CD14-positive monocyte (primary cell): ENCODE data around the gene POP4. TPM values are rescaled to one million over a fixed set of nuclear protein-coding genes. Genes with fewer than 3 reads are reported as not detected.
A peak's percentile ranks its signal among the peaks of the same experiment; 100 is the strongest.

Experiments used
- DNase-seq, 3 donors: peaks; one replicate each; pipeline ENCODE4 v3.0.0-alpha.2; 2011 to 2022
- H2AFZ ChIP-seq: 2 replicates; pipeline ENCODE4 v1.6.0; 2012; ENCODE audit warnings: mild to moderate bottlenecking, low read depth, low read length, inconsistent platforms; ENCODE audit not compliant: insufficient read depth, poor library complexity, severe bottlenecking
- H3K27ac ChIP-seq, 2 donors: 1 replicate in 1 of 2; 2 replicates in 1 of 2; pipeline ENCODE4 v1.5.1; 2012 to 2013; ENCODE audit warnings: low read length in 2 of 2, control low read depth in 1 of 2, inconsistent platforms in 1 of 2, low read depth in 1 of 2, mild to moderate bottlenecking in 1 of 2
- H3K27me3 ChIP-seq, 2 donors: one replicate each; pipeline versions ENCODE4 v1.6.0 to v1.6.1; 2011 to 2013; ENCODE audit warnings: low read length in 2 of 2; ENCODE audit not compliant: control insufficient read depth in 2 of 2, insufficient read depth in 2 of 2
- H3K36me3 ChIP-seq, 2 donors: replicated peaks in 1 of 2; 1 replicate in 1 of 2; 2 replicates in 1 of 2; pipeline versions ENCODE4 v1.5.1 to v1.6.1; 2012 to 2013; ENCODE audit warnings: low read length in 2 of 2, control low read depth in 1 of 2, inconsistent platforms in 1 of 2, mild to moderate bottlenecking in 1 of 2; ENCODE audit not compliant: insufficient read depth in 2 of 2, control insufficient read depth in 1 of 2
- H3K4me1 ChIP-seq, 2 donors: 1 replicate in 1 of 2; 2 replicates in 1 of 2; pipeline versions ENCODE4 v1.5.1 to v1.6.1; 2012 to 2013; ENCODE audit warnings: low read length in 2 of 2, control low read depth in 1 of 2, inconsistent platforms in 1 of 2, mild to moderate bottlenecking in 1 of 2, moderate library complexity in 1 of 2; ENCODE audit not compliant: insufficient read depth in 2 of 2, control insufficient read depth in 1 of 2
- H3K4me2 ChIP-seq: replicated peaks from 2 replicates; pipeline ENCODE3; 2012; ENCODE audit warnings: low read length, moderate library complexity, mild to moderate bottlenecking; ENCODE audit not compliant: poor library complexity, severe bottlenecking; ENCODE audit errors: extremely low read depth
- H3K4me3 ChIP-seq, 3 experiments: fragments of 200-600 bp in 1 of 3; sonication (generic) in 1 of 3; replicated peaks in 1 of 3; 1 replicate in 2 of 3; 2 replicates in 1 of 3; pipeline ENCODE4 v1.5.1; 2011 to 2013; ENCODE audit warnings: low read length in 3 of 3, mild to moderate bottlenecking in 3 of 3, control low read depth in 2 of 3, low read depth in 2 of 3, inconsistent platforms in 1 of 3, moderate library complexity in 1 of 3
- H3K79me2 ChIP-seq: 2 replicates; pipeline ENCODE4 v1.6.0; 2012; ENCODE audit warnings: mild to moderate bottlenecking, control low read depth, inconsistent platforms, low read length, moderate library complexity; ENCODE audit not compliant: insufficient read depth
- H3K9ac ChIP-seq: 2 replicates; pipeline ENCODE4 v1.6.0; 2017; ENCODE audit warnings: low read length, mild to moderate bottlenecking; ENCODE audit not compliant: insufficient read depth, poor library complexity, severe bottlenecking
- H3K9me3 ChIP-seq, 2 donors: replicated peaks in 1 of 2; 1 replicate in 1 of 2; 2 replicates in 1 of 2; pipeline versions ENCODE4 v1.5.1 to v1.6.1; 2012 to 2013; ENCODE audit warnings: low read length in 2 of 2, control low read depth in 1 of 2; ENCODE audit not compliant: control insufficient read depth in 1 of 2, insufficient read depth in 1 of 2
- H4K20me1 ChIP-seq: 2 replicates; pipeline ENCODE4 v1.6.0; 2012; ENCODE audit warnings: mild to moderate bottlenecking, low read length, control low read depth, moderate library complexity; ENCODE audit not compliant: insufficient read depth
- H3K27ac Mint-ChIP-seq, 7 donors: one replicate each; pipeline ENCODE4 v1.8.0; 2020; ENCODE audit warnings: mild to moderate bottlenecking in 7 of 7, mixed read lengths in 7 of 7, moderate library complexity in 6 of 7, inconsistent platforms in 2 of 7
- H3K27me3 Mint-ChIP-seq, 3 donors: one replicate each; pipeline ENCODE4 v1.8.0; 2021 to 2022; ENCODE audit warnings: low read depth in 3 of 3, mild to moderate bottlenecking in 3 of 3, mixed read lengths in 3 of 3, moderate library complexity in 3 of 3, inconsistent platforms in 1 of 3
- H3K36me3 Mint-ChIP-seq, 2 donors: one replicate each; pipeline ENCODE4 v1.8.0; 2020; ENCODE audit warnings: mixed read lengths in 2 of 2, inconsistent platforms in 1 of 2, mild to moderate bottlenecking in 1 of 2
- H3K4me1 Mint-ChIP-seq: one replicate; pipeline ENCODE4 v1.8.0; 2020; ENCODE audit warnings: mild to moderate bottlenecking, mixed read lengths
- H3K4me3 Mint-ChIP-seq, 2 donors: one replicate each; pipeline ENCODE4 v1.8.0; 2020; ENCODE audit warnings: mild to moderate bottlenecking in 2 of 2, mixed read lengths in 2 of 2, moderate library complexity in 1 of 2
- H3K9me3 Mint-ChIP-seq, 7 donors: one replicate each; pipeline ENCODE4 v1.8.0; 2020 to 2022; ENCODE audit warnings: mixed read lengths in 7 of 7, mild to moderate bottlenecking in 6 of 7, moderate library complexity in 6 of 7, inconsistent platforms in 2 of 7
- CTCF ChIP-seq: fragments of 200-600 bp; IDR thresholded peaks from one replicate; pipeline ENCODE4 v1.8.0; 2022; ENCODE audit warnings: antibody characterized with exemption, mild to moderate bottlenecking
- WGBS: methylation state at CpG from one replicate; pipeline ENCODE4 v1.1.5; 2013; ENCODE audit warnings: missing lambda C conversion rate; ENCODE audit not compliant: insufficient coverage; 5-methylcytosine and 5-hydroxymethylcytosine counted together
- intact Hi-C, 2 donors: fragments of 100-400 bp; cut with micrococcal nuclease; formaldehyde crosslinking; loops; one replicate each; pipeline versions ENCODE4 v1.15.0 to v1.15.1; 2023
- polyA plus RNA-seq, 3 donors: library from polyadenylated mRNA; depleted of rRNA in 1 of 3; unstranded in 2 of 3; stranded (reverse) in 1 of 3; fragments of 300-500 nt in 2 of 3; fragments of >200 nt in 1 of 3; fragmentation: Illumina TruSeq in 2 of 3; gene quantifications; 1 replicate in 2 of 3; 2 replicates in 1 of 3; pipeline ENCODE4 v1.2.3, GENCODE V29; 2012 to 2021

Gene POP4
- polyA plus RNA-seq, 3 donors: 49.9 to 162 (median 161) TPM

GRCh38 chr19:29644210-29644609 lies 38.1 kb downstream of the POP4 start:
- H3K36me3 Mint-ChIP-seq: no peaks in the 10 kb centered on the region
- no peak overlapping the region for H3K4me3 Mint-ChIP-seq
- H4K20me1 ChIP-seq: no peaks in the 10 kb centered on the region
- no peak overlapping the region for H3K4me2 ChIP-seq
- DNase-seq: no peak
- no peak overlapping the region for H2AFZ ChIP-seq
- H3K27me3 Mint-ChIP-seq: peaks cover 5 to 8% (median 7%) of the 10 kb centered on the region in 3 donors
- no peaks in the 10 kb centered on the region for H3K9me3 ChIP-seq
- H3K27ac Mint-ChIP-seq: no peak overlapping the region
- H3K36me3 ChIP-seq: no peaks in the 10 kb centered on the region
- H3K9me3 Mint-ChIP-seq: no peaks in the 10 kb centered on the region
- no peak overlapping the region for H3K4me3 ChIP-seq
- peaks cover 9% of the 10 kb centered on the region for H3K4me1 Mint-ChIP-seq
- no peak overlapping the region for H3K9ac ChIP-seq
- H3K27ac ChIP-seq: no peak overlapping the region
- H3K4me1 ChIP-seq: peaks cover 0 to 3% of the 10 kb centered on the region in 2 donors
- 100% methylated on average over 3 of the region's 6 CpGs for WGBS
- intact Hi-C loops: no loop called here
- no peaks in the 10 kb centered on the region for H3K79me2 ChIP-seq
- no peaks in the 10 kb centered on the region for H3K27me3 ChIP-seq
- TF ChIP-seq CTCF: no peak

GRCh38 chr19:29645491-29645867 lies 39.4 kb downstream of the POP4 start:
- no peak overlapping the region for H3K4me3 Mint-ChIP-seq
- no peaks in the 10 kb centered on the region for H3K36me3 Mint-ChIP-seq
- H2AFZ ChIP-seq: peak overlapping the region; percentile 42
- no peak for DNase-seq
- no peak for TF ChIP-seq CTCF
- peaks cover 9% of the 10 kb centered on the region for H3K4me1 Mint-ChIP-seq
- no peak overlapping the region for H3K27ac ChIP-seq
- peaks cover 5 to 7% (median 7%) of the 10 kb centered on the region in 3 donors for H3K27me3 Mint-ChIP-seq
- no peak overlapping the region for H3K9ac ChIP-seq
- no peaks in the 10 kb centered on the region for H3K79me2 ChIP-seq
- H3K27me3 ChIP-seq: no peaks in the 10 kb centered on the region
- intact Hi-C loops: no loop called here
- no peaks in the 10 kb centered on the region for H3K36me3 ChIP-seq
- no peak overlapping the region for H3K4me3 ChIP-seq
- WGBS: 57% methylated on average over 4 of the region's 5 CpGs
- no peak overlapping the region for H3K27ac Mint-ChIP-seq
- no peaks in the 10 kb centered on the region for H3K9me3 Mint-ChIP-seq
- H3K4me2 ChIP-seq: no peak overlapping the region
- H4K20me1 ChIP-seq: no peaks in the 10 kb centered on the region
- no peaks in the 10 kb centered on the region for H3K9me3 ChIP-seq
- H3K4me1 ChIP-seq: peaks cover 0 to 3% of the 10 kb centered on the region in 2 donors
